Stomach (tissue), 4 donors: Measurements from ENCODE around the gene PRXL2A.

ENCODE experiments used
- CTCF ChIP-seq, 7 experiments: fragments of 450-650 bp in 4 of 7; fragments of 200-600 bp in 3 of 7; sonication (generic) in 3 of 7; IDR thresholded peaks; one replicate each; pipeline ENCODE4 v1.5.1; 2016 to 2019; ENCODE audit warnings: antibody characterized with exemption in 7 of 7, control low read depth in 2 of 7, mild to moderate bottlenecking in 1 of 7
- POLR2A ChIP-seq, 4 donors: fragments of 450-650 bp; IDR thresholded peaks; one replicate each; pipeline ENCODE4 v1.6.1; 2016; ENCODE audit warnings: antibody characterized with exemption in 4 of 4, control low read depth in 2 of 4, mild to moderate bottlenecking in 1 of 4, moderate library complexity in 1 of 4
- POLR2AphosphoS5 ChIP-seq, 3 donors: sonication (generic); formaldehyde crosslinking; IDR thresholded peaks; one replicate each; pipeline ENCODE4 v1.6.1; 2016; ENCODE audit warnings: antibody characterized with exemption in 3 of 3

GRCh38 chr10:80410122-80410521, 1.8 kb downstream of the PRXL2A start:
- TF ChIP-seq CTCF (IDR thresholded peaks at IDR 0.05): no peak
- no peak for TF ChIP-seq POLR2AphosphoS5 (IDR thresholded peaks at IDR 0.05)
- no peak for TF ChIP-seq POLR2A (IDR thresholded peaks at IDR 0.05)
